ENCODE results near the gene KCNAB3. TPM values are rescaled to one million over a fixed set of nuclear protein-coding genes. Genes with fewer than 3 reads are reported as not detected.
A peak's percentile ranks its signal among the peaks of the same experiment; 100 is the strongest.
"Not testable (repeated sequence)": the region's sequence is repeated elsewhere in the genome, so short reads cannot be mapped to it uniquely, and the experiment has no call there.

The KCNAB3 gene
- 1.1 TPM for total RNA-seq

DNA sequence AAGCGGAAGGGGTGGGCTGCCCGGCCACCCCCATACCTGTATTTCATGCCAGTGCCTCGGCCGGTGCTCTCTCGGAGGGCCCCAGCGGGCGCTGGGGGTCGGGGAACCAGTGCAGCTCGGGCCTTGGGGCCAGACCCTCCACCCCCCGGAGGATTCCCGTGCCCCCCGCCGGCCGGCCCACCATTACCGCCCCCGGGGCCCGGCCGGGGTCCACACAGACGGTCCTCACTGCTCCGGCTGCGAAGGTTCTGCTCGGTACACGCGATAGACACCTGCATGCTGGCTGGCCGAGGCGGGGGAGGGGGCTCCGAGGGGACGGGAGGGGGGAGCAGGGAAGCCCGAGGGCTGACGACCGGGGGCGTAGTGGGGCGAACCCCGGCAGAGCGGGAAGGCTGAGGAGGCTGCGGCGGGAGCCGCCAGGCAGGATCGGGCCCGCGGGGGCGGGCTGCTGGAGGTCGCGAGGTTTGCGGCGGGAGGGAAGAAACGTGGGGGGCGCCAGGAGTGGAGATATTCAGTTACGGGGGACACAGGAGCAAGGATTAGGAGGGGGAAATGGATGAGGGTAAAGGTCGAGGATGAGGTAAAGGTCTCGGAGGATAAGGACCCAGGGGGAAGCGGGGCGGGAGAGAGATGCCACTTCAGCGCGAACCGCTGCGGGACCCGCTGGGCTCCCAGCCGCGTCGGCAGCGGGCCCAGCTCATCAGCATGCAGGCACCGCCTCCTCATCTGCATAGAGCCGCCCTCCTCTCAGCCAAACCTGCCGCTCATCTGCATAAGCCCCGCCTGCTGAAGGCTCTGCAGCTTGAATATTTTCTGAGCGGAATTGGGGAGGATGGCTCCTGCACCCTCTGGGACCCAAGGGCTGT is at the start of gene KCNAB3:
KCNAB3 (minus strand) TSS at position 699 of the 866 bp plus-strand sequence; CDS start at position 278, 421 bp downstream.
- peak in 1 of 3 donors; percentile 12 for DNase-seq (ENCODE audit: low read depth in 2 of 3, low spot score in 2 of 3)

DNA sequence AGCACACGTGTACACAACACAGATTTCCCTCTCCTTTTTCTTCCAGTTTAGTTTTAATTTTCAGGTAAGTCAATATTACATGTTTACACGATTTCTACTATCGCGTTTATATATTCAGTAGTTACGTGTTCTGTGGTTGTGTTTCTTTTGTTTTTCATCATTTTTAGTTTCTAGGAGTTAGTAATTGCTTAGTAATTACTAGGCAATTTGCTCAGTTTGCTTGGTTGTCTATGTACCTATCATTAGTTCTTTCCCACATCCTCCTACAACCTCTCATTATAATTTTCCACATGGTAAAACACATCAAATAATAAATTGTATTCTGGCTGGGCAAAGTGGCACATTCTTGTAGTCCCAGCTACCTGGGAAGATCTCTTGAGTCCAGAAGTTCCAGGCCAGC is 48.1 kb upstream of the KCNAB3 start:
- no peak for DNase-seq (ENCODE audit: low read depth in 2 of 3, low spot score in 2 of 3)

DNA sequence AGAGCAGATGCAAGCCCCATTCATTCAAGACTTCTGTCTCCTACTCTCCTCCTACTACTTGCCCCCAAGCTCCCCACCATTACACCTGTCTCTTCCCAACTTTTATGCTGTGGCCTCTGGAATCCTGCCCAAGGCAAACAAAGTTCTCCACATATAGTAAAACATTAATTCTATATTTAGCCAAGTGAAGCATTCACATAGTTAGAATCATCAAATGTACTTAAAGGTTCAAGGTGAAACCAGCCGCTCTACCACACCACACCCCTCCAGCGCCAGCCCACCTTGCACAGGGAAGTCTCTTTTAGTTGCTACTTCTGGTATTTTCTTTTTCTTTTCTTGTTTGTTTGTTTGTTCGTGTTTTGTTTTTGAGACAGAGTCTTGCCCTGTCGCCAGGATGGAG is 47.4 kb upstream of the KCNAB3 start:
- no peak for DNase-seq (ENCODE audit: low read depth in 2 of 3, low spot score in 2 of 3)

DNA sequence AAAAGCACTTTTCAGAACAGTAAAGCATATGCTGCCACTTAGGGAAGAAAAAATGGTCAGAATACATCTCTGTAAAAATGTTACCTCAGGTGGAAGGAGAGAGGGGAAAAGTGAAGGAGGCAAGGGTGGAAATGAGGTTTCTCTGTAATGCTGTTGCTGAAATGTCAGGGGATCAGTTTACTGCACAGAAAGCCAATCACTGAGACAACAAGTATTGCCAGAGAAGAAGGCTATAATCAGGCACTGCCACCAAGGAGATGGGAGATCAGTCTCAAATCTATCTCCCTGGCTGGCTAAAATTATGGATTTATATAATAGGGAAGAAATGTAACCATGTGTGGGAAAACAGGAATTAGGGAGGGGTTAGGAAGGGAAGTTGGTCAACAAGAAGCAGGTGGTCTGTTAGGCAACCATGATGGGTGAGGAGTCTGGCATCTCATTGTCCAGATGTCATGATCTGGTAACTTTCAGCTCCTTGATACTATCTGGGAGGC is 45.0 kb upstream of the KCNAB3 start:
- no peak for DNase-seq (ENCODE audit: low read depth in 2 of 3, low spot score in 2 of 3)

DNA sequence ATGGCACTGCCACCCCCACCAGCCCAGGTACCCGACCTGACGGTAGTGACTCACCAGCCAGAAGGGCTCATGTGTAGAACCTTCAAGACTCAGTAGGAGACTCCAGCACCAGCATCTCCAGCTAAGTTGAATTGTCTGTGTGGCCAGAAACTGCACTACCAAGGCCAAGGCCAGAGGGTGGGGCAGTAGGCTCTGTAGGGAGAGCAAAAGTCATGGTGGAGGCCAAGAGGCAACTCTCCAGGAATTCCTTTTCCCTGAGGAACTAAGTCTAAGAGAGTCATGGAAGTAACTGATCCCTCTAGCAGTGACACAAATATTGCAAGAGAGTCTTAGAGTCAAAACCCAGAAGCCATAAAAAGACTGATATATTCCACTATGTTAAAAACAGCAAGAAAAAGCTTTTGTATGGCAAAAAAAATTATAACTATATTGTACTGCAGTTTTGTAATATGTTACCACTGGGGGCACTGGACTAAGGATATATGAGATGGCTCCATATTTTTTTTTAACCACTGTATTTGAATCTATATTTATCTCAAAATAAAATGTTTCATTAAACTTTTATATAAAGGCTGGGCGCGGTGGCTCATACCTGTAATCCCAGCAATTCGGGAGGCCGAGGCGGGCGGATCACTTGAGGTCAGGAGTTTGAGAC is 42.6 kb upstream of the KCNAB3 start:
- DNase-seq (ENCODE audit: low read depth in 2 of 3, low spot score in 2 of 3): peak in 1 of 3 donors; percentile 39

DNA sequence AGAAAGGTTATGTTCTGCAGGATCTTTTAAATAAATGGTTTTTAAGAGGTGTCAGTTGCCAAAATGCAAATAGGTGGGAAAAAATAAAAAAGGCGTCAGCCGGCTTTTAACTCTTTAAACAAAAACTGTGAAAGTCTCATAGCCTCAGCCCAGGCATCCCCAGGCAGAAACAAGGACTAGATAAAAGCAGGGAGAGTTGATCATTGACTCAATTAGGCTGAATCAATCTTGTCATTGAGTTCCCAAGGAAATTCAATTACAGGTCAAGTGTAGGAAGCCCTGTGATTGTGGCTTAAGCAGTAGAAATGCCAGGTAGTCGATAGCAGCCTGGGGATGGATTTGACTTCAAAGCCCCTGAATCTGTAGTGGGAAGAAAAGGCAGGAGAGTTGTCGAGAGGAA is 42.0 kb upstream of the KCNAB3 start:
- no peak for DNase-seq (ENCODE audit: low read depth in 2 of 3, low spot score in 2 of 3)

DNA sequence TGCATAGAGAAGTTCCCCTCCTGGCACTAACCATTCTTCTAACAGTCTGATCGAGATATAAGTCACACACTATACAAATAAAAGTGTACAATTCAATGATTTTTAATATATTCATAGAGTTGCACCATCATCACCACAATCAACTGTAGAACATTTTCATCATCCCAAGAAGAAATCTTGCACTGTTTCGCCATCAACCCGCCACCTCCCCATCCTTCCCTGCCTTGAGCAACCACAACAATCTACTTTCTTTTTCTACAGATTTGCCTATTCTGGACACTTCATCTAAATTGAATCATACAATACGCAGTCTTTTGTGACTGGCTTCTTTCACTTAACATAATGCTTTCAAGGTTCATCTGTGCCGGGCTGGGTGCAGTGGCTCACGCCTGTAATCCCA is 39.8 kb upstream of the KCNAB3 start:
- DNase-seq (ENCODE audit: low read depth in 2 of 3, low spot score in 2 of 3): peak in 1 of 3 donors; percentile 26

DNA sequence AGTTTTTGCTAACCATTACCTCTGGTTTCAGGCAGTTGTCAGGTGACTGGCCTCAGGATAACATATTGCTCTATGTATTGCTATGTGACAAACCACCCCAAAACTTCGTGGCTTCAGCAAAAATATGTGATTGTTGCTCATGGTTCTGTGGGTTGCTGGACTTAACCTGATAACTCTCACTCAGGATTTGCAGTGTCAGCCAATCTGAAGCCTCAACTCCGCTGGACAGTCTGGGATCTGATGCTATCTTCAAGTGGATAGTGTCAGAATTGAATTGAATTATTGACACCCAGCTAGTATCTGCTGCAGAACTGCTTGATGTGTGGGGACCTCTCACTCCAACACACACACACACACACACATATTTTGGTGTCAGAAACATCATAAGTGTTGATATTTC is 38.1 kb upstream of the KCNAB3 start:
- no peak for DNase-seq (ENCODE audit: low read depth in 2 of 3, low spot score in 2 of 3)

DNA sequence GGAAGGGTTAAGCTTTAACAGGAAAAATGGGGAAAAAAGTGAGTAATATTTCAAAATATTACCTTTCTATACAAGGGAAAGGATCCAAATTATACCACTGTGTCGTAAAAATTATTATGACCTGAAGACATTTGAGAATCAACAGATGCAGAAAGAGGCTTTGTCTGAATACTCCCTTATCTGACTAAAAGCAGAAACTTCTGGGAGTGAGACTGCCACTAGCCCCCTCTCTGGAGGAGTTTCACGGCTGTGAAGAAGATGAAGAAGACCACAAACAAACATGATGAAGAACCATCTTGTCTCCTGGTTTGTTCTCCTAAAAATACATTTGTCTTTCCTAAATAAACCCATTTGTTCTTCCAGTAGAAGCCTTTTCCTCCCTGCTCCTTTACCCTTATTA is 31.8 kb upstream of the KCNAB3 start:
- DNase-seq (ENCODE audit: low read depth in 2 of 3, low spot score in 2 of 3): no peak

DNA sequence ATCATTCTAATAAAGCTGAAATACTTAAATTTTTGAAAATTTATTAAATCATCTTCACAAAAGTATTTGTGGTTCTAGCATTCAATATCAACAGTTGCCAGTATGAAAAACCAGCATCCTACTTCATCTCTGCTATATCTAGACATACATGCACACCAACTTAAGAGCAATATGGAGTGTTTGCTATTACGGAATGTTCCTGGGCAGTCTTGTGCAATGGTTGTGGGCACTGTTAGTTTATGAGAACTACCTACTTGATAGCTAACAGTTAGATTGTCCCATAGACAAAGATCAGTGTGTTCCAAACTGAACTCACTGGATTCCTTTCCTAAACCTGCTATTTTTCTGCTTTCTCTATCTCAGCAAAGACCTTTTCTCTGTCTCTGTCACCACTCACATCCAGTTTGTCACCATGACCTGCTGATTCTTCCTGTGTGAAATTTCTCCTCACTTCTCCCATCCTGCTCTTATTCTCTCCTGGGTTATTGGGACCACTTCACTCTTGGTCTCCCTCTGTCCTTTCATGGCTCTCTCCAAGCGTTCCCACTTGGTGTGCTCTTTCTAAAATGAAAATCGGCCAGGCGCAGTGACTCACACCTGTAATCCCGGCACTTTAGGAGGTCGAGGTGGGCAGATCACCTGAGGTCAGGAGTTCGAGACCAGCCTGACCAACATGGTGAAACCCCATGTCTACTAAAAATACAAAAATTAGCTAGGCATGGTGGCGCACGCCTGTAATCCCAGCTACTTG is 30.0 kb upstream of the KCNAB3 start:
- no peak for DNase-seq (ENCODE audit: low read depth in 2 of 3, low spot score in 2 of 3)

DNA sequence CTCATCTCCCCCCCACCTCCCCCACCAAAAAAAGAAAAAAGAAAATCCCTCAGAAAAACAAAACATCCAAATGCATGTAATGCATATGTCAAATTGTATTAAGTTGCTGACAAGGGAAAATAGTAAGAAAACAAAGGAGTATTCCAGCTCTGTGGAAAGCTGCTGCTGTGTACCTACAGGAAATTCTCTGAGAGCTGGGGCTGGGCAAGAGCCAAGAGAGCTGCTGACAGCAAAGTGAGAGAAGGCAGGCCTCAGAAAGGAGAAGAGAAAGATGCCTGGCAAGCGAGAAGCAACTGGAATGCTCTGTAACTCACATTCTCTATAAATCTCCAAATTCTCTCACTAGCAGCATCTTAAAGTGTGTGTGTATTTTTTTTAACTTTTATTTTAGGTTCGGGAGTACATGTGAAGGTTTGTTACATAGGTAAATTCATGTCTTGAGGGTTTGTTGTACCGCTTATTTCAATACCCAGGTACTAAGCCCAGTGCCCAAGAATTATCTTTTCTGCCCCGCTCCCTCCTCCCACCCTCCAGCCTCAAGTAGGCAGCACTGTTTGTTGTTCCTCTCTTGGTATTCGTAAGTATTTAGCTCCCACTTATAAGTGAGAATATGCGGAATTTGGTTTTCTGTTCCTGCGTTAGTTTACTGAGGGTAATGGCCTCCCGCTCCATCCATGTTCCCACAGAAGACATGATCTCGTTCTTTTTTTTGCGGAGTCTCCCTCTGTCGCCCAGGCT is 26.7 kb upstream of the KCNAB3 start:
- DNase-seq (ENCODE audit: low read depth in 2 of 3, low spot score in 2 of 3): no peak

DNA sequence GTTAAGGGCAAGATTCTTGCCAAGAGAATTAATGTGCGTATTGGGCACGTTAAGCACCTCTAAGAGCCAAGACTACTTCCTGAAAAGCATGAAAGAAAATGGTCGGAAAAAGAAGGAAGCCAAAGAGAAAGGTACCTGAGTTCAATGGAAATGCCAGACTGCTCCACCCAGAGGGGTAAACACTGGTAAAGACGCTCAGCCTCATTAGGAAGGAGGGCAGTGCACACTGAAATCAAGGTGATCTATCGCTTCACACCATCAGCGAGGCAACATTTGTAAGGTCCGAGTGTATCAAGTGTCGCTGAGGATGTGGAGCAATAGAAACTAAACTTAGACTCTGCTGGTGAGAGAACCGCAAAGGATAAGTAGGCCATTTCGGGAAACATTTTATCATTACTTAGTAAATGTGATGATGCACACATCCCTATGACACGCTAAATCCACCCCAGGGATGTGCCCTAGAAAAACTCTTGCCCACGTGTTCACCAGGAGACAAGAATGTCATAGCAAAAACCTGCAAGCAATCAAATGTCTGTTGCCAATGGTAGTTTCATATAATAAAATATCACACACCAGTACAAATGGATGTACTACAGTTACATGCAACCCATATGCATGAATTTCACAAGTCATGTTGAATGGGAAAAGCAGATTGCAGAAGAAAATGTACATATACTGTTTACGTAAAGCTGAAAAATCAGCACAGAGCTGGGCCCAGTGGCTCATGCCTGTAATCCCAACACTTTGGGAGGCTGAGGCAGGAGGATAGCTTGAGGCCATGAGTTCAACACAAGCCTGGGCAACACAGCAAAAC is 26.0 kb upstream of the KCNAB3 start:
- DNase-seq (ENCODE audit: low read depth in 2 of 3, low spot score in 2 of 3): no peak

DNA sequence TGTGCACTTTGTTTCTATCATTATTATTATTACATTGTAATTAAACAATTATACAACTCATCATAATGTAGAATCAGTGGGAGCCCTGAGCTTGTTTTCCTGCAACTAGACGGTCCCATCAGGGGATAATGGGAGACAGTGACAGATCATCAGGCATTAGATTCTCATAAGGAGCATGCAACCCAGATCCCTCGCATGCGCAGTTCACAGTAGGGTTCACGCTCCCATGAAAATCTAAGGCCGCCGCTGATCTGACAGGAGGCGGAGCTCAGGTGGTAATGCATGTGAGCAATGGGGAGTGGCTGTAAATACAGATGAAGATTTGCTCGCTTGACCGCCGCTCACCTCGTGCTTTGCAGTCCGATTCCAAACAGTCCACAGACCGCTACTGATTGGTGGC is 23.6 kb upstream of the KCNAB3 start:
- DNase-seq (ENCODE audit: low read depth in 2 of 3, low spot score in 2 of 3): not testable (repeated sequence)

DNA sequence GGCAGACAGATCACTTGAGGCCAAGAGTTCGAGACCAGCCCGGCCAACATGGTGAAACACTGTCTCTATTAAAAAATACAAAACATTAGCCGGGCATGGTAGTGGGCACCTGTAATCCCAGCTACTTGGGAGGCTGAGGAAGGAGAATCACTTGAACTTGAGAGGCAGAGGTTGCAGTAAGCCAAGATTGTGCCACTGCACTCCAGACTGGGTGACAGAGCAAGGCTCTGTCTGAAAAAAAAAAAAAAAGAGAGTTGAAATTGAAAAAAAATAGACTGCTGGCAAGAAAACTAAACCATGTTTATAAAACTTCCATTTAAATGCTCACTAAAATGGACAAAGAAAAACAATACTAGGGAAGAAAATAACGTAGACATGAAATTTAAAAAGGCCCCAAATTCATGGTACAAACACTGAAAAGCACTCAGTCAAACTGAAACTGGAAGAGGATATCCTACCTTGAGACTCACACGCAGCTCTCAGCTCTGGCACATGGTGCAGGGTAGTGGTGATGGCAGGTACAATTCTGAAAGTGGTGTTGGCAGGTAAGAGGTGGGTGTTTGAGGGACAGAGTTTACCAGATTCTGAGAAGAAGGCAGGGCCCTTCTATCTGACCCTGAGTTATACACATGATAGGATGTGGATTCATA is 21.6 kb upstream of the KCNAB3 start:
- no peak for DNase-seq (ENCODE audit: low read depth in 2 of 3, low spot score in 2 of 3)

DNA sequence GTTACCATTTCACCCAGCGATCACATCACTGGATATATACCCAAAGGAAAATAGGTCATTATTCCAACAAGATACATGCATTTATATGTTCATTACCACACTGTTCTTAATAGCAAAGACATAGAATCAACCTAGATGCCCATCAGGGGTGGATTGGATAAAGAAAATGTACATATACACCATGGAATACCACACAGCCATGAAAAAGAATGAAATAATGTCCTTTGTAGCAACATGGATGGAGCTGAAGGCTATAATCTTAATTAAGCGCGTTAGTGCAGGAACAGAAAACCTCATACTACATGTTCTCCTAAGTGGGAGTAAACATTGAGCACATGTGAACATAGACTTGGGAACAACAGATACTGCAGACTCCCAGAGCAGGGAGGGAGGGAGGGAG is 20.9 kb upstream of the KCNAB3 start:
- no peak for DNase-seq (ENCODE audit: low read depth in 2 of 3, low spot score in 2 of 3)

DNA sequence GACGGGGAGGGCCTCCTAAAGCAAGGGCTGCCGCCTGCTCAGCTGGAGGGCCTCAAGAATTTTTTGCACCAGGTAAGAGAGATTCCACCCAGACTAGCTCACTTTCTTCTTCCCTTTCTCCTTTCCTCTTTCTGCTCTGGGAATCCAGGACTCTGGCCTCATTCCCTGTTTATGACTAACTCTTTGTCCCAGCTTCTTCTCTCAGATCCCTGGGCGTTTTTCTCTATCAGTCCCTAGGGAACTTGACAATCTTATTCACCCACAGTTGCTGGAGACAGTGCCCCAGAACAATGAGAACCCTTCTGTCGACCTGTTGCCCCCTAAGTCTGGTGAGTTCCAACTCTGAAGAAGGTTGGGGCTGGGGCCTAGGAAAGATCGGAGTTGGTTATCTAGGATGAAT is 18.0 kb upstream of the KCNAB3 start:
- DNase-seq (ENCODE audit: low read depth in 2 of 3, low spot score in 2 of 3): no peak

DNA sequence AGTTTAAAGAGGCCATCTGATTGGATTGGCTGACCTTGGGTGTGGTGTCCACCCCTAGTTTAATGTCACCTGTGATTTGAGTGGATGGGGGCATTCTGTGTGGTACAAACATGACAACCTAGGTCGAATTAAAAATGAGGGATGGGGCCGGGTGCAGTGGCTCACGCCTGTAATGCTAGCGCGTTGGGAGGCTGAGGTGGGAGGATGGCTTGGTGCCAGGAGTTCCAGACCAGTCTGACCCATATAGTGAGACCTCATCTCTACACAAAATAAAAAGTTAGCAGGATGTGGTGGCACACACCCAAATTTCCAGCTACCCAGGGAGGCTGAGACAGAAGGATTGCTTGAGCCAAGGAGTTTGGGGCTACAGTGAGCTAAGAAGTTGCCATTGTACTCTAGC is 16.8 kb upstream of the KCNAB3 start:
- no peak for DNase-seq (ENCODE audit: low read depth in 2 of 3, low spot score in 2 of 3)

DNA sequence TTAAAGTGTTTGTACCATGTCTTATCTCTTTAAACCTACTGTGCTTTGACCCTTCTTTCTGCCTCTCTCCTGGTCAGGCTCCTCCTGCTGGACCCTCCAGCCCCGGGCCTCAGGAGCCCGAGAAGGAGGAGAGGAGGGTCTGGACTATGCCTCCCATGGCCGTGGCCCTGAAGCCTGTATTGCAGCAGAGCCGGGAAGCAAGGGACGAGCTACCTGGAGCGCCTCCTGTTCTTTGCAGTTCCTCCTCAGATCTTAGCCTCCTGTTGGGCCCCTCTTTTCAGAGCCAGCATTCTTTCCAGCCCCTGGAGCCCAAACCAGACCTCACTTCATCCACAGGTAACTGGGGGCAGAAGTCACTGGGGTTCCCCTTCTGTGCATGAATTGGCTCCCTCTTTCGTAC is 16.0 kb upstream of the KCNAB3 start:
- DNase-seq (ENCODE audit: low read depth in 2 of 3, low spot score in 2 of 3): no peak

DNA sequence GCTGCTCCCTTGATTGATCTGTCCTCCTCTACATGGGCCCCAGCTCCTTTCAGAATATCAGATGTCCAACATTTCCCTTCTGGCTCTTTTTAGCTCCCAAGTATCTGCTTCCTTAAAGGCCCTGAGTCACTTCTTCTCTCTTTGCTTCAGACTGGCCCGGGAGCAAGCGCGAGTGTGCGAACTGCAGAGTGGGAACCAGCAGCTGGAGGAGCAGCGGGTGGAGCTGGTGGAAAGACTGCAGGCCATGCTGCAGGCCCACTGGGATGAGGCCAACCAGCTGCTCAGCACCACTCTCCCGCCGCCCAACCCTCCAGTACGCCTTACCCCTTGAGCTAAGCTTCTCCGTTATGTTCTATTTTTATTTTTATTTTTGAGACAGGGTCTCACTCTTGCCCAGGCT is 14.7 kb upstream of the KCNAB3 start:
- no peak for DNase-seq (ENCODE audit: low read depth in 2 of 3, low spot score in 2 of 3)
